GM23248 (cell line): ENCODE measurements around the gene CSKMT.
A peak's percentile ranks its signal among the peaks of the same experiment; 100 is the strongest.

Experiments
- EZH2 ChIP-seq: fragments of 200-600 bp; sonication (generic); IDR thresholded peaks from 2 replicates; pipeline ENCODE4 v1.6.1; 2018; ENCODE audit warnings: antibody characterized with exemption, mild to moderate bottlenecking; ENCODE audit not compliant: insufficient read depth, poor library complexity, severe bottlenecking
- EZH2phosphoT487 ChIP-seq: fragments of 200-600 bp; sonication (generic); IDR thresholded peaks from 2 replicates; pipeline ENCODE4 v1.6.1; 2018; ENCODE audit warnings: antibody characterized with exemption, moderate library complexity, mild to moderate bottlenecking, low read depth; ENCODE audit not compliant: insufficient read depth

DNA sequence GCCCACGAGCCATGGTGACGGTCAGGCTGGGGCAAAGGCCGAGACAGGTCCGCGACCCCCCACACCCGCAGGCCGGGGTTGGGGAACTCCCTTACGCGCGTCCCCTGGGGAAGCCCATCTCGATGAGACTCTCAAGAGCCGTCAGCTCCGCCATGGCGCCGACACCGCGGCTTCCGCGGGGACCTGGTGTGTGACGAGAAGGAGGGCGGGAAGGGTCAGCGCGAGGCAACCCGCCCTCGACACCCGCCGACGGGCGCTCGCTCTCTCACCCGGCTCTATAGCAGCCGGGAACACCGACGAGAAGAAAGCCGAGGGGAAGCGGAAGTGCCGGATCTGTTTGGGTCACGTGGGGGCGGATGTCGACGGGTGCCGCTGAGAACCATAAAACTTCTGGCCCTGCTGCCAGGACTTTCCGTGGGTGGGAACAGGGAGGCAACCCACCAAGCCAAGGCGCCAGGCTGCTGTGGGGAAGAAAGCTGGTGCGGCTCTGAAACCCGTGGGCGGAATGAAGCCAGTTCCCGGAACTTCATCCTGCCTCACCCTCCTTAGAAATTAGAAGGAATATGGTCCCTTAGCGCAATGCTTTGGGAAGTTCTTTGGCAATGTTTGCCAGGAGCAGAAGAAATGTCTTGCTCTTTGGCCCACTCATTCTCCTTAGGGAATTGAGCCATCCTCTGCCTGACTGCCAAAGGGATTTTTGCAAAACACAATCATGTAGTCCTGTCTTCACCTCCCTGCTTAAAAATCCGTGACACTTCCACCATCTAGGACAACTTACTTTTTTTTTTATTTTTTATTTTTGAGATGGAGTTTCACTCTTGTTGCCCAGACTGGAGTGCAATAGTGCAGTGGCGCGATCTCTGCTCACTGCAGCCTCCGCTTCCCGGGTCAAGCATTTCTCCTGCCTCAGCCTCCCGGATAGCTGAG, 13.9 kb downstream of the CSKMT start, which contains the start of gene UBXN1:
- TF ChIP-seq EZH2 (no peak), EZH2phosphoT487 (peak; percentile 80; the same call in 1 of the 2 replicates)
